ENCODE data around the gene EXT2.
A peak's percentile ranks its signal among the peaks of the same experiment; 100 is the strongest.

DNA sequence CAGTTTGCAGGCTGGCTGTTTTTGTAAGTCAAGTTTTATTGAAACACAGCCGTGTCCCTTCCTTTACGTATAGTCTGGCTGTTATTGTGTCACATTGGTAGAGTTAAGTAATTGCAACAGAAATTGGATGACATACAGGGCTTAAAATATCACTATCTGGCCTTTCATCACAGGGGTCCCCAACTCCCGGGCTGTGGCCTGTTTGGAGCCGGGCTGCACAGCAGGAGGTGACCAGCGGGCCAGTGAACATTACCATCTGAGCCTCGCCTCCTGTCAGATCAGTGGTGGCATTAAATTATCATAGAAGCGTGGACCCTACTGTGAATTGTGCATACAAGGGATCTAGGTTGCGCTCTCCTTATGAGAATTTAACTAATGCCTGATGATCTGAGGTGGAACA, 31.7 kb downstream of the EXT2 start:
- TF ChIP-seq FOXM1 (IDR thresholded peaks at IDR 0.05; ENCODE audit: borderline replicate concordance) (no peak), SUZ12 (IDR thresholded peaks at IDR 0.05) (no peak), SP1 (IDR thresholded peaks at IDR 0.05) (no peak), PKNOX1 (IDR thresholded peaks at IDR 0.05) (peak; percentile 58), FOXA1 (IDR thresholded peaks at IDR 0.05) (no peak), TARDBP (IDR thresholded peaks at IDR 0.05) (no peak), LEF1 (IDR thresholded peaks at IDR 0.05; ENCODE audit: borderline replicate concordance) (no peak), ARNT (IDR thresholded peaks at IDR 0.05) (no peak), BHLHE40 (IDR thresholded peaks at IDR 0.05; ENCODE audit: borderline replicate concordance) (no peak), HDGF (IDR thresholded peaks at IDR 0.05; ENCODE audit: borderline replicate concordance) (no peak), L3MBTL2 (conservative IDR thresholded peaks at IDR 0.05) (no peak)

Data from HEK293T (cell line).